ENCODE measurements around the gene NEUROG2.
"Not testable (repeated sequence)": the region's sequence is repeated elsewhere in the genome, so short reads cannot be mapped to it uniquely, and the experiment has no call there.

The NEUROG2 gene

GRCh38 chr4:112516066-112516470 lies at the start of gene NEUROG2:
Gene NEUROG2 (minus strand): TSS chr4:112516180. CDS start chr4:112515475, 705 bp downstream.
- no peak for DNase-seq

DNA sequence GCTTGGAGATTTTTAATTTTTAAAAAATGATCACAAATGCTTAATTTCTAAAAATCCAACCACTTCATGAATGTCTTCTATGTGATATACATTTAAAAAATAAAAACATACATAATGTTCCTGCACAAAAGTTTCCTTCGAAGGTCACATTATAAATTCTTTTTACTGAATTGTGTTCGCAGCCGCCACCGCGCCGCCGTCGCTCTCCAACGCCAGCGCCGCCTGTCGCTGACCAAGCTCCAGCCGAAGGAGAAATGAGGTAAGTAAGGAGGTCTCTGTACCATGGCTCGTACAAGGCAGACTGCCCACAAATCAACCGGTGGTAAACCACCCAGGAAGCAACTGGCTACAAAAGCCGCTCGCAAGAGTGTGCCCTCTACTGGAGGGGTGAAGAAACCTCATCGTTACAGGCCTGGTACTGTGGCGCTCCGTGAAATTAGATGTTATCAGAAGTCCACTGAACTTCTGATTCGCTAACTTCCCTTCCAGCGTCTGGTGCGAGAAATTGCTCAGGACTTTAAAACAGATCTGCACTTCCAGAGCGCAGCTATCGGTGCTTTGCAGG lies 48.8 kb upstream of the NEUROG2 start:
- DNase-seq = no peak

DNA sequence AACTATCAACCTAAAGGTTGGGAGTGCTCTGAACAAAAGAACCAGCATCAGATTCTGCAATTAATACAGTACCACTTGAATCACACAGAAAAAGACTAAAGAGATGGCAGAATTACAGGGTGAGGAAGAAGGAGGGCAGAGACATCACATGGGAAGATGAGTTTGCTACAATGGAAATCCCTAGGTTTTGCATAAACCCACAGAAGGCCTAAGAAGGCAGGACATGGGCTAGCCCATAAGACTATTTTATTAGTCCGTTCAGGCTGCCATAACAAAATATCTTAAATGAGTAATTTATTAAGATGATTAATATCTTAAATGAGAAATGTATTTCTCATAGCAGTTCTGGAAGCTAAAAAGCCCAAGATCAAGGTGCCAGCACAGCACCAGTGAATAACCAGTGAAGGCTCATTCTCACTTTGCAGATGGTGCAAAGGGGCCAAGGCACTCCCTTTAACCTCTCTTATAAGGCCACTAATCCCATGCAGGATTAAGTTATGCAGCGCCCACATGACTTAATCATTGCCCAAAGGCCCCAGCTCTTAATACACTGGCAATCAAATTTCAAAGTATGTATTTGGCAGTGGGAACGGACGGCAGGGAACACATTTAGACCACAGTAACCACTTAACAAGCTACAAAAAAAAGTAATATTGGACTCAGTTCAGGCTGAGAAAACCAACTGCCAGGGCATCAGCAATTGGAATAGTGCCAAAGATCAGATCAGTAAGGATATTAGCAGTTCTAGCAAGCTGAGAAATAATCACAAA lies 47.6 kb upstream of the NEUROG2 start:
- DNase-seq = no peak

- DNase-seq = no peak
Observed at GRCh38 chr4:112562254-112562879, 46.4 kb upstream of the NEUROG2 start.

- DNase-seq = no peak
Observed at GRCh38 chr4:112560084-112560483, 44.1 kb upstream of the NEUROG2 start.

DNA sequence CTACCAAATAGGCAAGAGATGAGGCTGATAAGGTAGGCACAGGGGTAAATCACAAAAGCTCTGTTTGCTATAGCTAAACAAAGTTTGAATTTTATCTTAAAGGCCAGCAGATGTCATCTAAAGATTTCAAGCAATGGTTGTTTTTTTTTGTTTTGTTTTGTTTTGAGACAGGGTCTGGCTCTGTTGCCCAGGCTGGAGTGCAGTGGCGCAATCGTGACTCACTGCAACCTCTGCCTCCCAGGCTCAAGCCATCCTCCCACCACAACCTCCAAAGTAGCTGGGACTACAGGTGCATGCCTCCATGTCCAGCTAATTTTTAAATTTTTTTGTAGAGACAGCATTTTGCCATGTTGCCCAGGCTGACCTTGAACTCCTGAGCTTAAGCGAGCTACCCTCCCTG lies 43.1 kb upstream of the NEUROG2 start:
- no peak for DNase-seq

DNA sequence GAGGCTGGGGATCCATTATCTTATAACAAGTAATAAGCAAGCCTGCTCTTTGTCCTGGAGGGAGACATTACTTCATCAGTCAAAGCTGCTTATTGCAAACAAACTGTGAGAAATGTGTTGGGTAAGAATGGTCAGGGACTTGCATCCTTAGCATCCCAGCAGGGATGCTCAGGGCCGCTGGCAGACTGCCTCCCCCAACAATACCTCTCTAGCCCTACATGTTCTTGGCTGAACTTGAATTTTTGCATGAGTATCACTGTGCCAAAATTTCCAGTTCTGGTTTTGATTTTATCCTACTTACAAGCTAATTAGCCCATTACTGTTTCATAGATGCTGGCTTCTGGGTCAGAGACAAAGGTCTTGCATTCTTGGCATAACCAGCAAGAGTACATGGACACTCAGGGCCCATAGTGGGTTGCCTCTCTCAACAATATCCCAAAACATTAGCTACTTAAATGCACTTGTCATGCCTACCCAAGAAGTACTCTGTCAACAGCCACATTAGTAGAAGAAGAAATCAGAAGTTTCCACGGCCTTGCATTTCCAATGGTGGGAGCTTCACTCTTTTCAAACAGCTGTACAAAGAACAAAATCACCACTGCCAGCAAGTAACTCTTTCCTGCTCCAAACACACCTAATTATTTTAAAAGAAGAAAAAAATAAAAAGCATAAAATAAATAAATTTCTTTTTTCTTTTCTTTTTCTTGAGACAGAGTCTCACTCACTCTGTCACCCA lies 41.9 kb upstream of the NEUROG2 start:
- DNase-seq = no peak

- DNase-seq = not testable (repeated sequence)
Observed at GRCh38 chr4:112554271-112554670, 38.3 kb upstream of the NEUROG2 start.

- DNase-seq = no peak
Observed at GRCh38 chr4:112552668-112553067, 36.7 kb upstream of the NEUROG2 start.

DNA sequence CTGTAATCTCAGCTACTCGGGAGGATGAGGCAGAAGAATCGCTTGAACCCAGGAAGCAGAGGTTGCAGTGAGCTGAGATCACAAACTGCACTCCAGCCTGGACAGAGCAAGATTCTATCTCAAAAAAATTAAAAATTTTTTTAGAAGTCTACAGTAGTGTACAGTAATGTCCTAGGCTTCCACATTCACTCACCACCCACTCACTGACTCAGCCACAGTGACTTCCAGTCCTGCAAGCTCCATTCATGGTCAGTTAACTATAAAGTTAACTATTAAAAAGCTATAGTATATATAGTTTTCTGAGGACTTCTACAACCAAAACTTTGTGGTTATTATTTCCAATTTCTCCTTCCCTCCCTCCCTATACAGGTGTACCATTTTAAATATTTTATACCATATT lies 34.7 kb upstream of the NEUROG2 start:
- no peak for DNase-seq

- DNase-seq = no peak
Observed at GRCh38 chr4:112546476-112546875, 30.5 kb upstream of the NEUROG2 start.

- DNase-seq = no peak
Observed at GRCh38 chr4:112545346-112545745, 29.4 kb upstream of the NEUROG2 start.

DNA sequence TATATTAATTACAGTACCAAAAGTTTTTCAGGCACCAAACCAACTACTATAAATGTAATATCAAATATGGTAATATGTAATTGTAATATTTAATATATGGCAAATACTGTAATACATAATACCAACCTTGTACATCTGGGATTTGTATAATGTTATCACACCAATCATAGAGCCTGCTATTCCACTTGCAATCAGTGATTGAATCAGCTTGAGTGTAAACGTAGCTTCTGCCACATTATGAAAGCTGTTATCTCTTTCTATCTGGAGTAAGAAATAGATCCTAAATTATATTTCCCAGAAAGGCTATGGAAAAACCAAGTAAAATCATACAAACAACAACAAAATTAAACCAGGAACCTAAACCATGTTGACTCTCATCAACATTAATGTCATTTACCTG lies 24.7 kb upstream of the NEUROG2 start:
- DNase-seq = no peak

GRCh38 chr4:112536123-112536522 lies 20.1 kb upstream of the NEUROG2 start:
- DNase-seq = no peak

- no peak for DNase-seq
Observed at GRCh38 chr4:112532267-112532666, 16.3 kb upstream of the NEUROG2 start.

- no peak for DNase-seq
Observed at GRCh38 chr4:112531146-112531545, 15.2 kb upstream of the NEUROG2 start.

DNA sequence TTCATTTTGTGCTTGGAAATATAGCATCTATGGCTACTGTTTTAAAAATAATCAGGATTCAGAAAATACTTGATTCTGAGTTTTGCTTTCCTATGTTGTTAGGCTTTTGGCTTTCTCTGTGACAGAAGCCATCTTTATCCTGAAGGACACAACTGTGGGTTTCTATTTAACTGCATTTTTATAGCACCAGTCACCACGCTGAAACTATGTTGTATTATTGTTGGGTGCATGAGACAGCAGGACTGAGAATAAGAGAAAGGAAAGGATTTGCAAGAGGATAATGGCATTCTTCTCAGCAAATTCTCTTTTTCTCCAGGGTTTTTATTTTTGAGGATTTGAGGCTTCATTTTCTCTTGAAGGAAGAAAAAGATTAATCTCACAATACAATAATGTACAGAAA lies 10.1 kb upstream of the NEUROG2 start:
- no peak for DNase-seq

- peak; percentile 69 for DNase-seq
Observed at GRCh38 chr4:112523764-112524505, 8.0 kb upstream of the NEUROG2 start.

- DNase-seq = peak; percentile 29
Observed at GRCh38 chr4:112523008-112523721, 7.2 kb upstream of the NEUROG2 start.

- DNase-seq = not testable (repeated sequence)
Observed at GRCh38 chr4:112522431-112522830, 6.5 kb upstream of the NEUROG2 start.

DNA sequence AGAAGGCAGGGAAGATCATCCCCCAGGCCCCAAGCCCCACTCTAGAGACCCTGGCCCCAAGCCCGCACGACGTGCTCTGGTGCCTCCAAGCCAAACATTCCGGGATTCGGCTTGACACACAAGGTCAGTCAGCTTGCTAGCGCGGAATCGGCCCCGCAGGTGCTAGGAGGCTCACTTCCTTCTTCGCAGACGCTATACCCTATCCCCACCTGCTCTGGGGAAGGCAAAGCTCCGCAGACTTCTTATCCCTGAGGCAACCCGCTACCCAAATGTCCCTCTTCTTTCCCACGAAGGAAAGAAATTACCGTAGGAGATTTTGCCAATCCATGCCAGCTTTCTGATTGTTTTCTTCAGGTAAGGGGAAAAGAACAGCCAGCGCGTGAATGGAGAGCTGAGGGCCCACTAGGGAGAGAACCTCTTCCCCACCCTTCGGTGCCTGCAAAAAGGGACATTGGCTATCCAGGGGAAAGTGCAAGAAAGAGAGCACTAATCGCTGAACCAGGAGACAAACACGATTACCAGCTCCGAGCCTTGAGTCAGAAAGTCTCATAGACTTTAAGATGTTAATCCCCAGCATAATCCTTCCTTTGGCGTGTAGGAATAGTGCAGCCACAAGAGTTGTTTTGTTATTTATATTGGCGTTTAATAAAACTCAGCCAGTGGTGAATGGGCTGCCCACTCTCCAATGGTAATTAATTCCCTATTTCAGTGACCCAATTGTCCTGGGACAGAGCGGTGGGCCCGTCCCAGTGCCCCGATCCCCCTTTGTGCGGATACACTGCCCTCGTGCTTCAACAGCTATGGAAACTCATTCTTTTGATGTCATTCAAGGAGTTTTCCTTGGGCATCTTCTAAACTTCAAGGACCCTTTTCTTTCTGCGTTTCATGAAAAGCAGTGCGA lies 5.4 kb upstream of the NEUROG2 start:
- DNase-seq = no peak

Measured in CD4-positive, alpha-beta T cell treated with Interferon gamma for 1 hour (primary cell).